GM12892 (cell line): ENCODE measurements around the gene TAF11L7.

Source experiments
- POLR2A ChIP-seq: IDR thresholded peaks from 2 replicates; pipeline ENCODE4 v1.6.1; 2011; ENCODE audit warnings: low read depth, low read length, control low read depth
- TAF1 ChIP-seq: IDR thresholded peaks from 2 replicates; pipeline ENCODE4 v1.6.1; 2011; ENCODE audit warnings: low read depth, mild to moderate bottlenecking, control low read depth, low read length, borderline replicate concordance

- no peak for TF ChIP-seq TAF1
- TF ChIP-seq POLR2A, result no peak
These were observed 29.5 kb upstream of the TAF11L7 start for GRCh38 chr5:17614872-17615605.
